Neuronal stem cell (in vitro differentiated cells): ENCODE measurements around the gene LRRC28.

ENCODE experiments used
- DNase-seq: peaks from one replicate; pipeline ENCODE4 v3.0.0-alpha.2; 2013; ENCODE audit warnings: low spot score
- H2AFZ ChIP-seq: one replicate; pipeline ENCODE4 v1.6.1; 2013; ENCODE audit warnings: mild to moderate bottlenecking, low read length, inconsistent platforms
- H2AK5ac ChIP-seq: 2 replicates; pipeline ENCODE4 v1.6.1; 2013; ENCODE audit warnings: low read depth, mild to moderate bottlenecking, inconsistent platforms, low read length, moderate library complexity, mixed read lengths
- H2BK120ac ChIP-seq: 2 replicates; pipeline ENCODE4 v1.6.1; 2013; ENCODE audit warnings: low read depth, mild to moderate bottlenecking, inconsistent platforms, low read length, moderate library complexity, mixed read lengths
- H2BK12ac ChIP-seq: one replicate; pipeline ENCODE4 v1.6.1; 2013; ENCODE audit warnings: low read length, inconsistent platforms
- H2BK15ac ChIP-seq: 2 replicates; pipeline ENCODE4 v1.6.1; 2013; ENCODE audit warnings: mild to moderate bottlenecking, low read length, inconsistent platforms, mixed read lengths
- H2BK5ac ChIP-seq: one replicate; pipeline ENCODE4 v1.6.1; 2013; ENCODE audit warnings: inconsistent platforms, mild to moderate bottlenecking, low read length, moderate library complexity
- H3K14ac ChIP-seq: one replicate; pipeline ENCODE4 v1.6.1; 2013; ENCODE audit warnings: low read length, inconsistent platforms
- H3K18ac ChIP-seq: 2 replicates; pipeline ENCODE4 v1.6.1; 2013; ENCODE audit warnings: low read length, inconsistent platforms
- H3K23ac ChIP-seq: 2 replicates; pipeline ENCODE4 v1.6.1; 2013; ENCODE audit warnings: low read depth, mild to moderate bottlenecking, mixed read lengths, low read length, inconsistent platforms; ENCODE audit not compliant: poor library complexity
- H3K27ac ChIP-seq: replicated peaks from 3 replicates; pipeline ENCODE4 v1.5.1; 2013; ENCODE audit warnings: low read length, inconsistent platforms
- H3K27me3 ChIP-seq, 3 experiments: 2 replicates each; pipeline ENCODE4 v1.6.1; 2013; ENCODE audit warnings: low read length in 3 of 3, mild to moderate bottlenecking in 2 of 3, inconsistent platforms in 1 of 3, low read depth in 1 of 3, mixed read lengths in 1 of 3, moderate library complexity in 1 of 3; ENCODE audit not compliant: control insufficient read depth in 3 of 3, insufficient read depth in 3 of 3
- H3K36me3 ChIP-seq, 2 donors: replicated peaks in 1 of 2; 2 replicates each; pipeline ENCODE4 v1.6.1; 2013; ENCODE audit warnings: low read length in 2 of 2; ENCODE audit not compliant: control insufficient read depth in 2 of 2, insufficient read depth in 2 of 2
- H3K4ac ChIP-seq: 2 replicates; pipeline ENCODE4 v1.6.1; 2013; ENCODE audit warnings: inconsistent platforms, mild to moderate bottlenecking, low read length, moderate library complexity
- H3K4me1 ChIP-seq, 2 donors: 1 replicate in 1 of 2; 2 replicates in 1 of 2; pipeline ENCODE4 v1.6.1; 2013; ENCODE audit warnings: low read length in 2 of 2, low read depth in 1 of 2; ENCODE audit not compliant: control insufficient read depth in 2 of 2, insufficient read depth in 1 of 2
- H3K4me2 ChIP-seq: one replicate; pipeline ENCODE4 v1.6.1; 2013; ENCODE audit warnings: mild to moderate bottlenecking, low read length, inconsistent platforms; ENCODE audit not compliant: insufficient read depth, poor library complexity, severe bottlenecking
- H3K4me3 ChIP-seq, 2 donors: 2 replicates each; pipeline ENCODE4 v1.5.1; 2013; ENCODE audit warnings: low read length in 2 of 2, mild to moderate bottlenecking in 2 of 2, inconsistent platforms in 1 of 2, moderate library complexity in 1 of 2
- H3K79me1 ChIP-seq: one replicate; pipeline ENCODE4 v1.6.1; 2013; ENCODE audit warnings: low read depth, mild to moderate bottlenecking, inconsistent platforms, low read length, moderate library complexity
- H3K9ac ChIP-seq: one replicate; pipeline ENCODE4 v1.6.1; 2013; ENCODE audit warnings: mild to moderate bottlenecking, low read depth, low read length, inconsistent platforms; ENCODE audit not compliant: poor library complexity
- H3K9me3 ChIP-seq, 2 donors: replicated peaks in 1 of 2; 2 replicates each; pipeline versions ENCODE3 to v1.6.1; 2013; ENCODE audit warnings: low read length in 2 of 2, mild to moderate bottlenecking in 2 of 2, inconsistent platforms in 1 of 2, low read depth in 1 of 2, mixed read lengths in 1 of 2, moderate library complexity in 1 of 2; ENCODE audit not compliant: control insufficient read depth in 2 of 2, insufficient read depth in 1 of 2
- H4K8ac ChIP-seq: one replicate; pipeline ENCODE4 v1.6.1; 2013; ENCODE audit warnings: low read depth, mild to moderate bottlenecking, inconsistent platforms, low read length, moderate library complexity
- H4K91ac ChIP-seq: one replicate; pipeline ENCODE4 v1.6.1; 2013; ENCODE audit warnings: low read length, low read depth, mild to moderate bottlenecking, inconsistent platforms; ENCODE audit not compliant: poor library complexity
- WGBS, 2 donors: extraction: QIAGEN DNeasy Blood & Tissue Kit; methylation state at CpG; one replicate each; pipeline ENCODE4 v1.1.7; 2013; ENCODE audit warnings: missing lambda C conversion rate in 2 of 2, mixed read lengths in 1 of 2; ENCODE audit not compliant: insufficient read length in 2 of 2, insufficient replicate concordance in 1 of 2; ENCODE audit errors: extremely low coverage in 2 of 2; 5-methylcytosine and 5-hydroxymethylcytosine counted together

LRRC28 gene

DNA sequence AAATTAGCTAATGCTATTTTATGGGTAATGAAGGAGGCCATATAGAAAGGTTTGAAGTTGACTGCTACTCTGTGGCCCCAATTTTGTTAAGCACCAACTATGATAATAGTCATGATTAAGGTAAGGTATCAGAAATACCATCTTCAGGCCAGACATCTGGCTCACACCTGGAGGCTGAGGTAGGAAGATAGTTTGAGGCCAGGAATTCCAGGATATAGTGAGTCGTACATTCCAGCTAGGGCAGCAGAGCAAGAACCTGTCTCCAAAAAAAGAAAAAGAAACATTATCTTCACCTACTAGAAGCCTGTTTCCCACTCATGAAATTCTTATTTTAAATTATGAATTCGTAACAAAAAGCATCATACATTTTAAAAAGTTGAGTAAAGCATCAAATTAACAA is 64.4 kb downstream of the LRRC28 start:
- Histone ChIP-seq H3K9ac (no peak overlapping the region), H3K36me3 (no peaks in the 10 kb centered on the region), H4K91ac (no peak overlapping the region), H3K4me1 (no peaks in the 10 kb centered on the region), H3K9me3 (peaks cover 0 to 10% of the 10 kb centered on the region in 2 donors), H2AFZ (no peak overlapping the region), H3K27me3 (no peaks in the 10 kb centered on the region), H3K79me1 (no peaks in the 10 kb centered on the region), H3K4me3 (no peak overlapping the region), H3K27ac (no peak overlapping the region), H2BK120ac (no peak overlapping the region), H3K23ac (no peak overlapping the region), H3K14ac (no peak overlapping the region), H2BK12ac (no peak overlapping the region), H2AK5ac (no peak overlapping the region), H3K18ac (no peak overlapping the region), H3K4ac (no peak overlapping the region), H3K4me2 (no peak overlapping the region), H4K8ac (no peak overlapping the region), H2BK15ac (no peak overlapping the region), H2BK5ac (no peak overlapping the region)
- whole genome bisulfite sequencing, 2 donors, result no CpG with 5 or more reads among the region's 2 CpGs
- no peak for DNase-seq

DNA sequence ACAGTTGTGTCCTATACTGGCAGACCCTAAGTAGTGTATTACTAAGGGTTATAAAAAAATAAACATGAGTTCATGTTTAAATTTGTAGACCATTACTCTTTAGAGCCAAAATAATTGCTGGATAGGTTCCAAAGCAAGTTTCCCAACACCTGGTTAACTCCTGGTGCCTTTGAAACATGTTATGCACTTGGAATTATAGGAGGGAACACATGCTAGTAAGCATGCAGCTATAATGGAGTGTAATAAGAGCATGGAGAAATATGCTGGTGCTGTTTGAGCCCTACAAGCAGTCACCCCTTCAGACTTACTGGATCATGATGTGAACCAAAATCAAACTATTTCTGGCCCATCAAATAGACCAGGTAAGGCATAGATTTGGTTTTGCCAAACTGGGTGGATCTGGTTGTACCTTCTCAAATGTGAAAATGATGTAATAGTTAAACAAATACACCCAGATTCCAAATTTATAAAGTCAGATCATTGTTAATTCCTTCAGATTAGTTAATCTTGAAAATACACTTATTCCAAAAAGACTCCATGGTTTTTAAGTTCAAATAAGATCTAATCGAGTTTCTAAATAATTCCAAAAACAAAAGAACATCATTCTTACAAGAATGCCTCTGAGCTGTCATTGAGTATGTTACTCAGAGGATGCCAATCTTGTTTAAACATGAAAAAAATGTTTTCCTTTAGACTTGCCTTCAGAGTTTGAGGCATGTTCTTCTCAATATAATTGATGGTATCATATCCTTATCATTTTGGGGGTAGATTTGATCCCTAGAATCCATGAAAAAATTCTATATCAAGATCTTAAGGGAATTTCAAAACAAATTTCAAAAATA is 69.3 kb downstream of the LRRC28 start:
- Histone ChIP-seq H3K79me1 (no peaks in the 10 kb centered on the region), H3K9ac (no peak overlapping the region), H3K27ac (no peak overlapping the region)

DNA sequence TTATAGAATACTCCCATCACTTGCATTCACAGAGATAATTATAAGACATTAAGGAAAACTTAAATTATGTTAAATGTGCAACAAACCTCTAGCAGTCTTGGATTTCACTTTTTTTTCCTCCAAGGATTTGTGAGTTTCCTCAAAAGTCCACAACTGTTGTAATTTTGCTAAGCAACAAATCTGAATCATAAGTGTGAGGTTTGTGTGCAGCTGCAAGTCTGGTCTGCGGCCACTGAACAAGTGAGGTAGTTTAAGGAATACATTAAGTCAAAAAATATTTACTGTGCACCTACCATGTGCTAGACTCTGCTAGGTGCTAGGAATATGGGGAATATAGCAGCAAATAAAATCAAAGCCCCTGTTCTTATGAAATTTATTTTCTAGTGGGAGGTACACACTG is 70.2 kb downstream of the LRRC28 start:
- no peaks in the 10 kb centered on the region for H3K27me3 ChIP-seq
- H3K79me1 ChIP-seq, result no peaks in the 10 kb centered on the region
- no peak overlapping the region for H3K23ac ChIP-seq
- no peak overlapping the region for H3K27ac ChIP-seq
- no peak overlapping the region for H2BK15ac ChIP-seq
- H3K4me1 ChIP-seq, result peaks cover 0 to 2% of the 10 kb centered on the region in 2 donors
- H4K91ac ChIP-seq, result no peak overlapping the region
- H3K14ac ChIP-seq, result no peak overlapping the region
- H2AFZ ChIP-seq, result no peak overlapping the region
- H3K4me3 ChIP-seq, result no peak overlapping the region
- no peak overlapping the region for H2BK12ac ChIP-seq
- H3K36me3 ChIP-seq, result no peaks in the 10 kb centered on the region
- no peak overlapping the region for H2BK120ac ChIP-seq
- no peak overlapping the region for H3K18ac ChIP-seq
- H3K9ac ChIP-seq, result no peak overlapping the region
- no peak for DNase-seq
- no peak overlapping the region for H3K4me2 ChIP-seq
- H2AK5ac ChIP-seq, result no peak overlapping the region
- H4K8ac ChIP-seq, result no peak overlapping the region
- no CpG with 5 or more reads among the region's 1 CpG for WGBS, 2 donors
- no peak overlapping the region for H3K4ac ChIP-seq
- no peak overlapping the region for H2BK5ac ChIP-seq
- no peaks in the 10 kb centered on the region for H3K9me3 ChIP-seq

More for the DNA sequence above, 69.3 kb downstream of the LRRC28 start:
- H3K4me1 ChIP-seq, result peaks cover 0 to 2% of the 10 kb centered on the region in 2 donors
- no peak overlapping the region for H2AK5ac ChIP-seq
- no peaks in the 10 kb centered on the region for H3K9me3 ChIP-seq
- H4K8ac ChIP-seq, result no peak overlapping the region
- H3K36me3 ChIP-seq, result no peaks in the 10 kb centered on the region
- H3K27me3 ChIP-seq, result no peaks in the 10 kb centered on the region
- DNase-seq, result no peak
- no peak overlapping the region for H2BK12ac ChIP-seq
- H2BK5ac ChIP-seq, result no peak overlapping the region
- H2AFZ ChIP-seq, result no peak overlapping the region
- no peak overlapping the region for H3K4me3 ChIP-seq
- no CpG with 5 or more reads among the region's 1 CpG for WGBS, 2 donors
- H2BK15ac ChIP-seq, result no peak overlapping the region
- H3K23ac ChIP-seq, result no peak overlapping the region
- no peak overlapping the region for H2BK120ac ChIP-seq
- H3K4me2 ChIP-seq, result no peak overlapping the region
- no peak overlapping the region for H3K14ac ChIP-seq
- H4K91ac ChIP-seq, result no peak overlapping the region
- no peak overlapping the region for H3K4ac ChIP-seq
- H3K18ac ChIP-seq, result no peak overlapping the region

DNA sequence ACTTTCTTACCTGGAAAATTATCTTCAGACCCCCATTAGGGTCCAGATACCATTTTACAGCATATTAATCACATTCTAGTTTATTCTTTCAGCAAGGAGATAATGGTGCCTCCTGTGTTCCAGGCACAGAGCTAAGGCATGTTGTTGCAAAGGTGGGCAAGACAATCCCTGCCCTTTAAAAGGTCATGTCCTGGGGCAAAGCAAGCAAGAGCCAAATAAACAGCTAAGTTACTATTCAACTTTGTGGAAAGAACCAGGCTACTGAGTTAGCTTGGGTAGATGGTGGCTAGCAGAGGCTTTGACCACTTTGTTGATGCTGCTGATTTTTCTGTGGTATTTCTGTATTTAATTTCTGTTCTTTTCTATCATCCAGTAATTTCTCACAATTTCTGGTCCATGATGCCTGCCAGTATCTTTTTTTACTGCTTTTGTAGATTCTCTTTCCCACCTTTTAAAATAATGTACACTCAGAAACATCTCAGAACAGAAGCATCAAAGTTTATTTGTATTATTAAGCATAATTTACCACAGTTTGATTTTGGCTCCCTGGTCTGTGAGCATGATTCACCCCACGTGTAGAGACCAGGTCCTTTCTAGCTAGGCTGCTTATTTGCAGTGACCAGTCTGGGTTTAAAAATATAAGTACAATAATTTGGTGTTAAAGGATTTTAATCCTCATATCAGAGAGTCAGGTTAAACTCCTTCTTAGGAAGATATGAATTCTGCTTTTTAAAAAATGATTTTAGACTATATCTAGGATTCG is 71.5 kb downstream of the LRRC28 start:
- Histone ChIP-seq H3K27me3 (no peaks in the 10 kb centered on the region), H3K9ac (no peak overlapping the region), H3K36me3 (no peaks in the 10 kb centered on the region), H3K14ac (no peak overlapping the region), H3K4me2 (no peak overlapping the region), H2AK5ac (no peak overlapping the region), H2BK120ac (no peak overlapping the region), H3K4me1 (peaks cover 0 to 2% of the 10 kb centered on the region in 2 donors), H4K91ac (no peak overlapping the region), H3K18ac (no peak overlapping the region), H3K4me3 (no peak overlapping the region), H3K23ac (no peak overlapping the region), H2BK15ac (no peak overlapping the region), H3K79me1 (no peaks in the 10 kb centered on the region), H2BK12ac (no peak overlapping the region), H2AFZ (no peak overlapping the region), H3K4ac (no peak overlapping the region), H3K27ac (no peak overlapping the region), H2BK5ac (no peak overlapping the region), H3K9me3 (no peaks in the 10 kb centered on the region), H4K8ac (no peak overlapping the region)
- WGBS, 2 donors, result no CpG with 5 or more reads among the region's 2 CpGs
- DNase-seq, result no peak
